GM12872 (cell line): ENCODE measurements around the gene CFAP97D1.

ENCODE experiments used
- CTCF ChIP-seq: IDR thresholded peaks from 3 replicates; pipeline ENCODE4 v1.5.1; 2011; ENCODE audit warnings: low read depth, mild to moderate bottlenecking, low read length, moderate library complexity; ENCODE audit not compliant: insufficient read depth

Gene CFAP97D1

GRCh38 chr17:43758497-43759174 is 21.6 kb upstream of the CFAP97D1 start, which contains the start of gene SOST:
Gene SOST (minus strand): TSS chr17:43758791. CDS start chr17:43758741, 50 bp downstream.
- no peak for TF ChIP-seq CTCF

GRCh38 chr17:43759836-43760235 is 20.4 kb upstream of the CFAP97D1 start:
- no peak for TF ChIP-seq CTCF

GRCh38 chr17:43760254-43760852 is 19.9 kb upstream of the CFAP97D1 start:
- peak; percentile 98 for TF ChIP-seq CTCF

GRCh38 chr17:43766413-43767052 is 13.7 kb upstream of the CFAP97D1 start:
- TF ChIP-seq CTCF, result peak; percentile 64

GRCh38 chr17:43767053-43767712 is 13.1 kb upstream of the CFAP97D1 start:
- no peak for TF ChIP-seq CTCF

- no peak for TF ChIP-seq CTCF
Observed at GRCh38 chr17:43767713-43768059, 12.5 kb upstream of the CFAP97D1 start.

- no peak for TF ChIP-seq CTCF
Observed at GRCh38 chr17:43768382-43768781, 11.9 kb upstream of the CFAP97D1 start.
